ENCODE measurements around the gene CAPN2.

The CAPN2 gene

GRCh38 chr1:223760833-223761232, 48.5 kb downstream of the CAPN2 start:
- no peak for TF ChIP-seq CTCF (IDR thresholded peaks at IDR 0.05; ENCODE audit: low read depth, low read length, missing control alignments)
- in situ Hi-C loops (cut with HindIII; ENCODE audit: low sequenced_read_pairs), result no loop called here
- DNase-seq (ENCODE audit: low read depth), result no peak
- no peak overlapping the region for H3K4me3 ChIP-seq (ENCODE audit: low read depth, low read length)

- in situ Hi-C loops (cut with HindIII; ENCODE audit: low sequenced_read_pairs), result no loop called here
- no peak for DNase-seq (ENCODE audit: low read depth)
- TF ChIP-seq CTCF (IDR thresholded peaks at IDR 0.05; ENCODE audit: low read depth, low read length, missing control alignments), result no peak
- no peak overlapping the region for H3K4me3 ChIP-seq (ENCODE audit: low read depth, low read length)
Observed at GRCh38 chr1:223761411-223761810, 49.1 kb downstream of the CAPN2 start.

- in situ Hi-C loops (cut with HindIII; ENCODE audit: low sequenced_read_pairs), result no loop called here
- no peak for DNase-seq (ENCODE audit: low read depth)
- TF ChIP-seq CTCF (IDR thresholded peaks at IDR 0.05; ENCODE audit: low read depth, low read length, missing control alignments), result no peak
- H3K4me3 ChIP-seq (ENCODE audit: low read depth, low read length), result no peak overlapping the region
Observed at GRCh38 chr1:223763251-223763650, 50.9 kb downstream of the CAPN2 start.

- H3K4me3 ChIP-seq (ENCODE audit: low read depth, low read length), result no peak overlapping the region
- no peak for DNase-seq (ENCODE audit: low read depth)
- in situ Hi-C loops (cut with HindIII; ENCODE audit: low sequenced_read_pairs), result no loop called here
- TF ChIP-seq CTCF (IDR thresholded peaks at IDR 0.05; ENCODE audit: low read depth, low read length, missing control alignments), result no peak
Observed at GRCh38 chr1:223763881-223764280, 51.5 kb downstream of the CAPN2 start.

- no peak overlapping the region for H3K4me3 ChIP-seq (ENCODE audit: low read depth, low read length)
- in situ Hi-C loops (cut with HindIII; ENCODE audit: low sequenced_read_pairs), result no loop called here
- TF ChIP-seq CTCF (IDR thresholded peaks at IDR 0.05; ENCODE audit: low read depth, low read length, missing control alignments), result no peak
Observed at GRCh38 chr1:223765036-223765718, 52.8 kb downstream of the CAPN2 start.

GRCh38 chr1:223765719-223766340, 53.5 kb downstream of the CAPN2 start:
- no peak for TF ChIP-seq CTCF (IDR thresholded peaks at IDR 0.05; ENCODE audit: low read depth, low read length, missing control alignments)
- no peak overlapping the region for H3K4me3 ChIP-seq (ENCODE audit: low read depth, low read length)
- in situ Hi-C loops (cut with HindIII; ENCODE audit: low sequenced_read_pairs), result no loop called here
- DNase-seq (ENCODE audit: low read depth), result no peak

More at GRCh38 chr1:223765036-223765718, 52.8 kb downstream of the CAPN2 start:
- DNase-seq (ENCODE audit: low read depth), result no peak
